SH-SY5Y (cell line): ENCODE measurements around the gene SETD1A.

Source experiments
- GATA2 ChIP-seq: IDR thresholded peaks from 2 replicates; pipeline ENCODE4 v1.6.1; 2011; ENCODE audit warnings: mild to moderate bottlenecking, low read depth, low read length
- GATA3 ChIP-seq: IDR thresholded peaks from 2 replicates; pipeline ENCODE4 v1.6.1; 2011; ENCODE audit warnings: low read depth, mild to moderate bottlenecking, low read length, moderate library complexity

DNA sequence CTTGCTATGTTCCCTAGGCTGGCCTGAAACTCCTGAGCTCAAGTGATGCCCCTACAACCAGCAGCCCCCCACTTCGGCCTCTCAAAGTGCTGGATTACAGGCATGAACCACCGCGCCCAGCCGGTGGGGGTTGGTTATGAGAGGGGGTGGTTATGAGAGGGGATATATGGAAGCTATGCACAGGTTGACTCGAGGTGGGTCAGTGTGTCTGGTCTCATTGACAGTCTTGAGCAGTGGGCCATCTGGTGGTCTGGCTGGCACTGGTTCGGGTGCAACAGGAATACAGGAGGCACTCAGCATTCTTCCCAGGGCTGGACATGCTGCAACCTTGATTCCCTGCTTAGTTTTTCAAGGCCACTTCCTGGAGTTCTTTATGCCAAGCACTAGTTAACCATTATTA lies 58.5 kb downstream of the SETD1A start:
- TF ChIP-seq GATA2 (no peak), GATA3 (no peak)
